GM12864 (cell line): ENCODE data around the gene MOV10L1.

Experiments
- DNase-seq: peaks from one replicate; pipeline ENCODE4 v3.0.0-alpha.2; 2011; ENCODE audit warnings: low read depth
- H3K4me3 ChIP-seq: 2 replicates; pipeline ENCODE4 v1.5.1; 2011; ENCODE audit warnings: mild to moderate bottlenecking, low read depth, low read length, control low read depth
- TF ChIP-seq, protein P1 (sequence below): IDR thresholded peaks from 2 replicates; pipeline ENCODE4 v1.5.1; 2011; ENCODE audit warnings: low read depth, mild to moderate bottlenecking, moderate library complexity, low read length, control low read depth, inconsistent platforms; ENCODE audit errors: missing control alignments

MOV10L1 gene

DNA sequence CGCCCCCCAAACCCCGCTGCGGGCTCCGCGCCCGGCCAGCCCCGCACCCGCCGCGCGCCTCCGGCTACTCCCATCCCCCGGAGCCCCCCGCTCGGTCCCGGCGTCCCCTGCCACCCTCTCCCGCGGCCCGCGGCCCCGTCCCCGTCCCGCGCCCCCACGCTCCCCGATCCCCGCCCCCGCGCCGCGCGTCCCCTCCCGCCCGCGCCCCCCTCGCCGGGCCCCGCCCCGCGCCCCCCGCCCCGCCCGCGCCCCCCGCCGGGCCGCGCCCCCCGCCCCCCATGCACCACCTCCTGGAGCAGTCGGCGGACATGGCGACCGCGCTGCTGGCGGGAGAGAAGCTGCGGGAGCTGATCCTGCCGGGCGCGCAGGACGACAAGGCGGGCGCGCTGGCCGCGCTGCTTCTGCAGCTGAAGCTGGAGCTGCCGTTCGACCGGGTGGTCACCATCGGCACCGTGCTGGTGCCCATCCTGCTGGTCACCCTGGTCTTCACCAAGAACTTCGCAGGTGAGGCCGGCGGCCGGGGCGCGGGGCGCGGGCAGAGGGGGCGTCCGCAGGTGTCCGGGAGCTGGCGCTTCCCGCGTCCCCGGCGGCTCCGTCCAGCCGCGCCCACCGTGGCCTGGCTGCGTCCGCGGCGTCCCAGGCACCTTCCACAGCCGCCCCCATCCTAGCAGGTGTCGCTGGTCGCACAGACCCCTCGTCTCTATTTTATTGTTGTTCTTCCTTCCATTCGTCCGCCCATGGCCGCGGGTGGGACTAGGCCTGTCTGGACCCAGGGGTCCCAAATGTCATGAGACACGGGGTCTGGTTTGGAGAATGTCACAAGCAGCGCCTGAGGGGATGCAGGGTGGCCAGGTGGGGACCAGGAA lies 80.9 kb downstream of the MOV10L1 start, which contains the start of gene PANX2:
Gene PANX2 (plus strand): TSS at position 279 of the 866 bp plus-strand sequence. CDS start 0 bp downstream, at position 279.
- TF ChIP-seq, protein P1, sequence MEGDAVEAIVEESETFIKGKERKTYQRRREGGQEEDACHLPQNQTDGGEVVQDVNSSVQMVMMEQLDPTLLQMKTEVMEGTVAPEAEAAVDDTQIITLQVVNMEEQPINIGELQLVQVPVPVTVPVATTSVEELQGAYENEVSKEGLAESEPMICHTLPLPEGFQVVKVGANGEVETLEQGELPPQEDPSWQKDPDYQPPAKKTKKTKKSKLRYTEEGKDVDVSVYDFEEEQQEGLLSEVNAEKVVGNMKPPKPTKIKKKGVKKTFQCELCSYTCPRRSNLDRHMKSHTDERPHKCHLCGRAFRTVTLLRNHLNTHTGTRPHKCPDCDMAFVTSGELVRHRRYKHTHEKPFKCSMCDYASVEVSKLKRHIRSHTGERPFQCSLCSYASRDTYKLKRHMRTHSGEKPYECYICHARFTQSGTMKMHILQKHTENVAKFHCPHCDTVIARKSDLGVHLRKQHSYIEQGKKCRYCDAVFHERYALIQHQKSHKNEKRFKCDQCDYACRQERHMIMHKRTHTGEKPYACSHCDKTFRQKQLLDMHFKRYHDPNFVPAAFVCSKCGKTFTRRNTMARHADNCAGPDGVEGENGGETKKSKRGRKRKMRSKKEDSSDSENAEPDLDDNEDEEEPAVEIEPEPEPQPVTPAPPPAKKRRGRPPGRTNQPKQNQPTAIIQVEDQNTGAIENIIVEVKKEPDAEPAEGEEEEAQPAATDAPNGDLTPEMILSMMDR, result no peak
- DNase-seq, result no peak
- H3K4me3 ChIP-seq, result peak within 1 kb of the TSS; percentile 24; the same call in 1 of the 2 replicates

DNA sequence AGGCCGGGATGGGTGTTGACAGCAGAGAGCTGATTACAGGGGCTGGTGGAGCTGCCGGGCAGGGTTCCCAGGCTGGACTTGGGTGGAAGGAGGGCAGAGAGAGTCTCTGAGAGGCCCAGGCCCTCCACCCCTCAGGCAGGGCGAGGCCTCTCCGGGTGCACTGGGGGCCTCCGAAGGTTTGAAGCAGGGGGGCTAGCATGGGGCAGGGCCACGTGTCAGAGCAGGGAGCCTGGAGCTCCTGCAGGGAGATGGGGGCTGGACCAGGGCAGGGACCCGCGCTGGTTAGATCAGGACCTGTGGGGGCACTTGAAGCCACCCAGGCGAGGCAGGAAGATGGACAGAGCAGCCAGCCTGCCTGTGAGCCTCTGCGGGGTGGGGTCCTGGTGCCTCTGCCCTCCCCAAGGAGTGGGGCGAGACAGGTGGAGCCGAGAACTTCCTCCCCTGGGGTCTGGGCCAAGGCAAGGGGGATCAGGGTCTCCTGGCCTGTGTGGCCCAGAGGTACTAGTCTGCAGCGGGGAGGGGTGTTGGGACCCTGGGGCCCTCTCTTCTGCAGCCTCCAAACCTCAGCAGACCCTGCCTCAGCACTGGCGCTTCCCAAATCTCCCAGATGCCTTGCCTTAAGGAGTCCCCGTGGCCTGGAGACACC lies 81.6 kb downstream of the MOV10L1 start:
- DNase-seq, result no peak
- no peak overlapping the region for H3K4me3 ChIP-seq
- TF ChIP-seq, protein P1, result no peak

DNA sequence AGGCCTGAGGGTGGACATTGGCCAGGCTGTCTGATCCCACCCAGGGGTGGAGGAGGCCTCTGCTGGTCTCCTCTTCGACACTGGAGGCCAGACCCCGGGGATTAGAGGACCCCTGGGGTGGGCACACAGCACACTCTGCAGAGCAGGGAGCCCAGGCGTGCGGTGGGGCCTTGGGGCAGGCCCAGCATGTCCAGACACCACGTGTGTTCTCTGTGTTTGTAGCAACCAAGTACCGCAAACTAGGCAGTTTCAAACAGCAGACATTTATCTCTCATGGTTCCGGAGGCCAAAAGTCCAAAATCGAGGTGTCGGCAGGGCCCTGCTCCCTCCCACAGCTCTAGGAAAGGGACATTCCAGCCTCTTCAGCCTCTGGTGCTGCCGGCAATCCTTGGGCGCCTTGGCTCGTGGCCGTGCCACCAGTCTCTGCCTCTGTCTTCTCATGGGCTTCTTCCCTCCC lies 82.2 kb downstream of the MOV10L1 start:
- TF ChIP-seq, protein P1, result no peak
- H3K4me3 ChIP-seq, result no peak overlapping the region
- DNase-seq, result no peak

DNA sequence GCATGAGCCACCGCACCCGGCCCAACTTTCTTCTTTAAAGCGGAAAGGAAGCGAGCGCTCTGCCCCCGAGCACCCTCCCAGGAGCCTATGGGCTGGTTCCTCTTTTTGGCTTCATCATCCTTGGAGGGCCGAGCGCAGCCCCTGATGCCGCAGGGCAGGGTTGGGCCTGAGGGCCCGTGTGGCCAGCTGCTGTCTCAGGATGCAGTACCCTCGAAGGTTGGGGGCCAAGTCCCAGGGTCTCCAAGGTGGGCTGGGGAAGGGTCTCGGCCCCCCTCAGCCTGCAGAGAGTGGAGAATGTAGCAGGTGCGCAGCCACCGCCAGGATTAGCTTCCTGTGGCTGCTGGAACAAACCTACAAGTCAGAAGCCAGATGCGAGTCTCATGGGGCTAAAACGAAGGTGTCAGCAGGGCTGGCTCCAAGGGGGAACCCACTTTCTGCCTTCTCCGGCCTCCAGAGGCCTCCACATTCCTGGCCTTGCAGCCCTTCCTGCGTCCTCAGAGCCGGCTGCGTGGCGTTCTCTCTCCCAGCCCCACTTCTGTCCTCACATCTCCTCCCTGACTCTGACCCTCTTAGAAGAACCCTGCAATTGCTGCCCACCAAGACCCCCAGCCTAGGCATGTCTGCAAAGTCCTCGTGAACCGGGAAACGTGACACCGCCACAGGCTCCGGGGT lies 83.6 kb downstream of the MOV10L1 start:
- TF ChIP-seq, protein P1, result no peak
- H3K4me3 ChIP-seq, result no peak overlapping the region
- DNase-seq, result no peak

DNA sequence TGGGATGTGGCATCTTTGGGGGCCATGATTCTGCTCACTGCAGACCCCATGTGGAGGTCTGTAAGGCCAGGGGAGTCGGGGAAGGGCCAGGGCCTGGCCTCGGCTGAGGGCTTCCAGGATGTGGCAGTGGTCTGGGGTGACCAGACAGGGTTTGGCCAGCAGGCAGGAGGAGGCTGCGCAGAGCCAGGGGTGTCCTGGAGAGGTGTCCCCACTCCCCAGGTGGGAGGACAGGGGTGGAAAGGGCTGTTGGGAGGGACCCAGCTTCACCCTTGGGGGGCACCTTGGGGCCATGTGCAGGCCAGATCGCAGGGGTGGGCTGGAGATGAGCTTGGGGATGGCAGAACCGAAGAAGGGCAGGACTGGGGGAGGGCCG lies 84.2 kb downstream of the MOV10L1 start:
- DNase-seq, result no peak
- no peak overlapping the region for H3K4me3 ChIP-seq
- TF ChIP-seq, protein P1, result no peak

- DNase-seq, result no peak
- TF ChIP-seq, protein P1, result no peak
- H3K4me3 ChIP-seq, result no peak overlapping the region
Measured at GRCh38 chr22:50174382-50175190, 84.8 kb downstream of the MOV10L1 start.
